ENCODE measurements around the gene RTP3.
"Not testable (repeated sequence)": the region's sequence is repeated elsewhere in the genome, so short reads cannot be mapped to it uniquely, and the experiment has no call there.

RTP3 gene

DNA sequence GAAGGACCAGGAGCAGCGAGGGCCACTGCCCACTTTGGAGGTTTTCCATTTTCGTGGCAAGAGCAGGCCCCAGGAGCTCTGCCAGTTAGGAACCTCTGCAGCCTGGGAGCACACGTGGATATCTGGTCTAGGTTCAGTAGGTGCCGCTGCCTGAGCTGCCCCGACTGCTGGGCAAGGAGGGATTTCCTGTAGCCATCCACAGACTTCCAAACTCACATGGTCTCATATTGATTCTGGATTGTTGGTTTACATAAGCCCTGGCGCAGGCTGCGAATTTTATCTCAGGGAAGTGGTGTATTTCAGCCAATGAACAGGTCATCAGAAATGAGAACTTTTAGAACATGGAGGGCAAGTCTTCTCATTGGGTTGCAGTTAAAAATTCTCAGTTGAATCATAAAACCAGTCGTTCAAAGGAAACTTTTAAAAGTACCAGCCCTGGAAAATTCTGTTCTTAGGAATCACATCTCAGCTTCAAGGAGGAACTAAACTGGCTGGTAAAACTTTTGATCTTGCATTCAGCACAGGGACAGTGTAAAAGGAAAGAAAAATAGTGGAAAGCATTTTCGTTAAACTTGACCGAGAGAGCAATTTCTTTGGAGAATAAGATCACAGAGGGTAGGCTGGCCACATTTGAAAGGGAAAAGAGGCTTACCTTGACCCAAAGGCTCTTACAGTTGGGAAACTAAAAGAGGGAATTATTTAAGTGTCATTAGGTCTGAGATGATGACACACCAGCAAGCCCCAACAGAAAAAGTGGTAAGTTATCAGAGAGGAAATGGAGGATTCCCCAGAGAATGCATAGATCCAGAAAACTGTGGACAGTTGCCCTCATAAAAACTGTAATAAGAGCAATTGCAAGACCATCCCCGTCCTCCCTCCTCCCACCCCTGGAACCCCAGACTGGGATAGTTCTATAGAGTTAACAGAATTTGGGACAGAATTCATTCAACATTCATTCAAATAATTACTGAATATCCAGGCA lies 6.4 kb upstream of the RTP3 start:
- no peak for DNase-seq (ENCODE audit: low spot score)
- FAIRE-seq = no peak

GRCh38 chr3:46492890-46493547 lies 4.8 kb upstream of the RTP3 start:
- FAIRE-seq = no peak

GRCh38 chr3:46494491-46494890 lies 3.3 kb upstream of the RTP3 start:
- not testable (repeated sequence) for FAIRE-seq; DNase-seq (ENCODE audit: low spot score)

More at GRCh38 chr3:46492890-46493547, 4.8 kb upstream of the RTP3 start:
- DNase-seq (ENCODE audit: low spot score) = no peak

DNA sequence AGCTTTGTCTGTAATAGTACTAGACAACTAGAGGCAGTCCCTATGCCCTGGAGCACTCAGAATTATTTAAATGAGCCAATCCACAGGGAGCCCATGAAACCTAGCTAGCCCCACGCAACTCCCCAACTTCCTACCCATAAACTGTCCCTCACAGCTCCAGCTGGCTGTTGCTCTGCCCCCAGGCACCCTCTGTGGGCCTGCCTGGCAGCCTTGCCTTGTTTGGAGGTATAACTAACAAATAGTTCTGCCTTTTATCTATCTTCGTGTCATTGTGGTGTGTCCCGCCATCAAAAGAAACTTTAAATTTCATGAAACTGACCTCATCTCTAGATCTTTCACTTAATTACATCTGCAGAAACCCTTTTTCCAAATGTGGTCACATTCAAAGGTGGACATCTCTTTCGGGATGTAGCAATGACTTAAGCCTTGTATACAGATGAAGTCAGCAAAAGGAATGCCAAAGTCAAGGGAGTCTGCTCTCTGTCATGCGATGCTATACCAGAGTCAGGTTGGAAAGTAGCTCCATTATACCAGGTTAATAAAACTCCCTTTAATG lies 1.8 kb upstream of the RTP3 start:
- DNase-seq (ENCODE audit: low spot score) (no peak), FAIRE-seq (peak; percentile 61)

DNA sequence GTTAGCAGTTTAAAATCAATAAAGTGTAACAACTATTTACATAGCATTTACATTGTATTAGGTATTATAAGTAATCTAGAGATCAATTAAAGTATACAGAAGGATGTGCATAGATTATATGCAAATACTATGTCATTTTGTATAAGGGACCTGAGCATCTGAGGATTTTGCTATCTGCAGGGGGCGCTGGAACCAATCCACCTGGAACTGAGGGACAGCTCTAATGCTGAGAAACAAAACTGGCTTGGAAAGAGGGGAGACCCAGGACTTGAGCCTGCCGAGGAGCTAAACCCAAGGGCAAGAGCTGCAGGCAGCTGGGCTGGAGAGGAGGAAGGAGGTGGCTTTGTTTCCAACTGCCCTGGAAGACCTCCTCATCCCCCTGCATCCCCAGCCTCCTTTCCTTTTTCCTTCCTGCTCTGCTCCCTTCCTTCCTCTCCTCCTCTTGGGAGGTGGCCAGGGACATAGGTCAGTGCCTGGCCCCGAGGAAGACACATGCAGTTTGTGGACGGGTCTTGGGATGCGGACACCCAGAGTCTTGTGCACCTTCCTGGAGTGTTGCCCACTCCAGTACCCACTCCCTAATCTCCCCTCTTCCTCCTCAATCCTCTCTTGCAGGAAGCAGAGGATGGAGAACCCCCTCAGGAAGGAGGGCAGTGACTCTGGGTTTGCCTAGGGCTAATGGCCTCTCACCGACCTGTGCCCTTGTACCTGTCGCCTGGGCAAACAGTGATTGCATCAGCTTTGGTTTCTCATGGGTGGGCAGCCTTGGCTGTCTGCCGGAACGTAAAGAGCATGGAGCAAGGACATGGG lies 825 bp upstream of the RTP3 start:
- FAIRE-seq (no peak), DNase-seq (ENCODE audit: low spot score) (no peak)

- DNase-seq (ENCODE audit: low spot score) (no peak), FAIRE-seq (no peak)
Measured at GRCh38 chr3:46498916-46499519, 1.2 kb downstream of the RTP3 start.

- FAIRE-seq (no peak), DNase-seq (ENCODE audit: low spot score) (no peak)
Measured at GRCh38 chr3:46500656-46501635, 3.2 kb downstream of the RTP3 start.

DNA sequence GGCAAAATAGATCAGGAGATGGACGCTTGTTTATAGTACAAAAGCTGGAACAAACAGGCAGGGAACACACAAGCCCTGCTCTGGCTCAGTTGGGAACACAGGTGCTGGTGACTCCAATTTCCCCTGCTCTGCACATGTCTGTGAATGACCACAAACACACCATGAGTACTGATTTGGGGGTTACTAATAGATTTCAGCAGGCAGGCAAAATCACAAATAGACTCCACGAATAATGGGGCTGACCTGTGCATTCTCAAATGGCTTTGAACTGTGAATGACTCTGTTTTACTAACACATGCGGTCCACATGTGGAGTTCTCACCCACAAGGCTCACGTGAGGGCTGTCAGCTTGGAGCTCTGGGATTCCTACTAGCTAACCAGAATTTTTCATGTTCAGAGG lies 3.9 kb downstream of the RTP3 start:
- FAIRE-seq = no peak
- DNase-seq (ENCODE audit: low spot score) = no peak

GRCh38 chr3:46503200-46503874 lies 5.6 kb downstream of the RTP3 start:
- FAIRE-seq = no peak
- DNase-seq (ENCODE audit: low spot score) = no peak

DNA sequence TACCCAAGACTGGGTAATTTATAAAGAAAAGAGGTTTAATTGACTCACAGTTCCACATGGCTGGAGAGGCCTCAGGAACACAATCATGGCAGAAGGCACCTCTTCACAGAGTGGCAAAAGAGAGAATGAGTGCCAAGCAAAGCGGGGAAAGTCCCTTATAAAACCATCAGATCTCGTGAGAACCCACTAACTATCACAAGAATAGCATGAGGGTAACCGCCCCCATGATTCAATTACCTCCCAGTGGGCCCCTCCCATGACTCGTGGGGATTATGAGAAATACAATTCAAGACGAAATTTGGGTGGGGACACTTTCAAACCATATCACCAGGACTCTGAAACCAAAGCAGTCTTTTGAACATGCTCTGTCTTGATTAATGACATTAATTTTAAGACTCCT lies 7.0 kb downstream of the RTP3 start:
- FAIRE-seq (no peak), DNase-seq (ENCODE audit: low spot score) (no peak)

DNA sequence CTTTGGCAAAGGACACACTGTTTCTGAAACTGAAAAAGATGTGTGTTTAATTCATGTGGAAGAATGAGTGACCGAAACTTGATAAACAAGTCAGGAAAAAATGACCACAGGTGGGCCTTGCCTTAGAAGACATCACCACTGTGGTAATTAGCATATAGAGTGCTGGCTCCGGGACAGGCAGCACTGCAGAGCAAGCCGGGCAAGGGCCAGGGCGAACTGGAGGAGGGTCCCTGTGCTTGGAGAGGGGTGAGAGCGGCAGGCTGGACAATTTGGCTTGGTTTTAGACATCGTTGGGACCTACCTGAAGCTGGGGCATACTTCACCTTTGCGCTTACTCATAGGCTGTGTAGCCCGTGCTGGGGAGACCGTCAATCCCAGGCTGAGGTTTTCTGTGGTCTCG lies 8.2 kb downstream of the RTP3 start:
- DNase-seq (ENCODE audit: low spot score) (no peak), FAIRE-seq (no peak)

DNA sequence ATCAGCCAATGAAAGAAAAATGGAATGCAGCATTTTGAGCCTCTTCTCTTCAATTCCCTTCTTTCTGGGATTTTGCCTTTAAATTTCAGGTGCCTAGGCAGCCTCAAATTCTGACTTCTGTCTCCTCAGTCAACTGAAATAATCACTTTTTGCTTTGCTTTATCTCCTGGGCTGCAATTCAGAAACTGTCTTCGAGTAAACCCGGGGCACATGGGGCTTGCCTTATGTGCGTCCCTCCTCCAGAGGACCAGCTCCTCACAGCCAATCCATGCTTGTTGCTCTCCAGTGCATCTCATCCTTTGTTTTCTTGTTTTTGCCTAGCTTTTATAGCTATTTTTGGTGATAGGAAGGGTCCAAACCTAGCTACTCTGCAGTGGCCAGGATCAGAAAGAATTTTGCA lies 8.8 kb downstream of the RTP3 start:
- DNase-seq (ENCODE audit: low spot score) = no peak
- no peak for FAIRE-seq

- no peak for DNase-seq (ENCODE audit: low spot score)
- FAIRE-seq = no peak
Measured at GRCh38 chr3:46508850-46509591, 11.2 kb downstream of the RTP3 start.

DNA sequence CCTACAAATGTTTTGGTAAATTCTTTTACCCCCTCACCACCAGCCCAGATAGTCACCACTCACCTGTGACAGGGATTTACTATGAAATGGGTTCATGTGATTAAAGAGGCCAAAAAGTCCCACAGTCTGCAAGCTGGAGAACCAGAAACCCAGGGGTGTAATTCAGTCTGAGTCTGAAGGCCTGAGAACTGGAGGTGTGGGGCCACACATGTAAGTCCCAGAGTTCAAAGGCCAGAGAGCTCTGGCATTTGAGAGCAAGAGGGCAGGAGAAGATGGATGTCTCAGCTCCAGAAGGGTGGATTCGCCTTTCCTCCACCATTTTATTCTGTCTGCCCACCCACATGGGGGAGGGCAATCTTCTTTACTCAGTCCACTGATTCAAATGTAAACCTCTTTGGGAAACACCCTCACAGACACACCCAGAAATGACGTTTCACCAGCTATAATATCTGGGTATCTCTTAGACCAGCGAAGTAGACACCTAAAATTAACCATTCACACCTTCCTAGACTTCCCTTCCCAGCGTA lies 11.9 kb downstream of the RTP3 start:
- FAIRE-seq (no peak), DNase-seq (ENCODE audit: low spot score) (no peak)

DNA sequence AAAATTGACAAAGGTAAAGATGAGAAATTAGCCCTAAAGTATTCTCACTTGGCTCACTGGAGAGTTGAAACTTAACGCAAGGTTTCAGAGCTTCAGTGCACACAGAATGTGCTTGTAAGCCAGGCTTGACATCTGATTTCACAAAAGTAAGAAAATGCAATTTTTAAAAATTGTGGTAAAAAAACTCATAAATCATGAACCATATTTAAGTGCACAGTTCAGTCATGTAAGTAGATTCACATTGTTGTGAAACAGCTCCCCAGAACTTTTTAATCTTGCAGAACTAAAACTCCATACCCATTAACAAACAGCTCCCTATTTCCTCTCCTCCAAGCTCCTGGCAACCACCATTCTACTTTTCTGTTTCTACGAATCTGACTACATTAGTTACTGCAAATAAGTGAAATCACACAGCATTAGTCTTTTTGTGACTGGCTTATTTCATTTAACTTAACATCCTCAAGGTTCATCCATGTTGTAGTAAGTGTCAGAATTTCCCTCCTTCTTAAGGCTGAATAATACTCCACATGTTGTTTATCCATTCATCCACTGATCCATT lies 14.5 kb downstream of the RTP3 start:
- FAIRE-seq = no peak

GRCh38 chr3:46516521-46516920 lies 18.7 kb downstream of the RTP3 start:
- FAIRE-seq (peak; percentile 61), DNase-seq (ENCODE audit: low spot score) (peak; percentile 41)

More for the DNA sequence above, 14.5 kb downstream of the RTP3 start:
- DNase-seq (ENCODE audit: low spot score) = no peak

- peak; percentile 79 for FAIRE-seq
Measured at GRCh38 chr3:46517016-46517783, 19.4 kb downstream of the RTP3 start.

More at GRCh38 chr3:46517016-46517783, 19.4 kb downstream of the RTP3 start:
- DNase-seq (ENCODE audit: low spot score) = peak; percentile 83
